ENCODE data around the gene PRRG3.

DNA sequence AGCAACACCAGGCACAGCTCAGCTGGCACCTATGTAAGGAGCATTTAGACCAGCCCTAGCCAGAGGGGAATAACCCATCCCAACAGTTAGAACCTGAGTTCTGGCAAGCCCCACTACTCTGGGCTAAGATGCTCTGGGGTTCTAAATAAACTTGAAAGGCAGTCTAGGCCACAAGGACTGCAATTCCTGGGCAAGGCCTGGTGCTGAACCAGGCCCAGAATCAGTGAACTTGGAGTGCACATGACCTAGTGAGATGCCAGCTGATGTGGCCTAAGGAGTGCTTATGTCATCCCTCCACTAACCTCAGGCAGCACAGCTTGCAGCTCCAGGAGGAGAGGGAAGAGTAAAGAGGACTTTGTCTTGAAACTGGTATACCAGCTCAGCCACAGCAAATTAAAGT is 7.6 kb upstream of the PRRG3 start:
- TF ChIP-seq, protein P1, sequence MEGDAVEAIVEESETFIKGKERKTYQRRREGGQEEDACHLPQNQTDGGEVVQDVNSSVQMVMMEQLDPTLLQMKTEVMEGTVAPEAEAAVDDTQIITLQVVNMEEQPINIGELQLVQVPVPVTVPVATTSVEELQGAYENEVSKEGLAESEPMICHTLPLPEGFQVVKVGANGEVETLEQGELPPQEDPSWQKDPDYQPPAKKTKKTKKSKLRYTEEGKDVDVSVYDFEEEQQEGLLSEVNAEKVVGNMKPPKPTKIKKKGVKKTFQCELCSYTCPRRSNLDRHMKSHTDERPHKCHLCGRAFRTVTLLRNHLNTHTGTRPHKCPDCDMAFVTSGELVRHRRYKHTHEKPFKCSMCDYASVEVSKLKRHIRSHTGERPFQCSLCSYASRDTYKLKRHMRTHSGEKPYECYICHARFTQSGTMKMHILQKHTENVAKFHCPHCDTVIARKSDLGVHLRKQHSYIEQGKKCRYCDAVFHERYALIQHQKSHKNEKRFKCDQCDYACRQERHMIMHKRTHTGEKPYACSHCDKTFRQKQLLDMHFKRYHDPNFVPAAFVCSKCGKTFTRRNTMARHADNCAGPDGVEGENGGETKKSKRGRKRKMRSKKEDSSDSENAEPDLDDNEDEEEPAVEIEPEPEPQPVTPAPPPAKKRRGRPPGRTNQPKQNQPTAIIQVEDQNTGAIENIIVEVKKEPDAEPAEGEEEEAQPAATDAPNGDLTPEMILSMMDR (IDR thresholded peaks at IDR 0.05) = no peak
- no peak for TF ChIP-seq EZH2 (IDR thresholded peaks at IDR 0.05; ENCODE audit: borderline replicate concordance, insufficient read depth, low read depth, low read length, poor library complexity, severe bottlenecking)

Data from B cell (primary cell).